ENCODE results near the gene DPM1.
"Not testable (repeated sequence)": the region's sequence is repeated elsewhere in the genome, so short reads cannot be mapped to it uniquely, and the experiment has no call there.

The DPM1 gene

GRCh38 chr20:50978533-50978932 lies 20.2 kb upstream of the DPM1 start:
- DNase-seq (ENCODE audit: low read depth) = not testable (repeated sequence)

- DNase-seq (ENCODE audit: low read depth) = no peak
These were observed 19.0 kb upstream of the DPM1 start for GRCh38 chr20:50977066-50978021.

- no peak for DNase-seq (ENCODE audit: low read depth)
These were observed 17.5 kb upstream of the DPM1 start for GRCh38 chr20:50975701-50976330.

GRCh38 chr20:50969912-50970311 lies 11.6 kb upstream of the DPM1 start:
- DNase-seq (ENCODE audit: low read depth) = no peak

GRCh38 chr20:50969435-50969834 lies 11.1 kb upstream of the DPM1 start:
- DNase-seq (ENCODE audit: low read depth) = no peak

- DNase-seq (ENCODE audit: low read depth) = no peak
These were observed 10.0 kb upstream of the DPM1 start for GRCh38 chr20:50968289-50968688.

GRCh38 chr20:50967586-50967985 lies 9.3 kb upstream of the DPM1 start:
- DNase-seq (ENCODE audit: low read depth) = no peak

GRCh38 chr20:50959543-50960126 lies 1.3 kb upstream of the DPM1 start:
- DNase-seq (ENCODE audit: low read depth) = no peak

- DNase-seq (ENCODE audit: low read depth) = peak; percentile 93
These were observed 547 bp upstream of the DPM1 start, which contains the start of gene MOCS3 for GRCh38 chr20:50958615-50959542. Gene MOCS3, plus strand, starts transcription at chr20:50958818. Its CDS starts 25 bp downstream, at chr20:50958843.

GRCh38 chr20:50957276-50957675 lies 1.1 kb downstream of the DPM1 start:
- peak; percentile 41 for DNase-seq (ENCODE audit: low read depth)

- DNase-seq (ENCODE audit: low read depth) = no peak
These were observed 4.5 kb downstream of the DPM1 start for GRCh38 chr20:50953821-50954220.

- DNase-seq (ENCODE audit: low read depth) = no peak
These were observed 5.1 kb downstream of the DPM1 start for GRCh38 chr20:50953196-50953595.

GRCh38 chr20:50948132-50948785 lies 10.1 kb downstream of the DPM1 start:
- no peak for DNase-seq (ENCODE audit: low read depth)

GRCh38 chr20:50943069-50943468 lies 15.3 kb downstream of the DPM1 start:
- no peak for DNase-seq (ENCODE audit: low read depth)

- DNase-seq (ENCODE audit: low read depth) = no peak
These were observed 24.7 kb downstream of the DPM1 start for GRCh38 chr20:50933589-50933988.

- no peak for DNase-seq (ENCODE audit: low read depth)
These were observed 25.5 kb downstream of the DPM1 start for GRCh38 chr20:50932691-50933280.

- no peak for DNase-seq (ENCODE audit: low read depth)
These were observed 26.3 kb downstream of the DPM1 start for GRCh38 chr20:50932016-50932485.

GRCh38 chr20:50931306-50932015 lies 26.9 kb downstream of the DPM1 start, which contains the start of gene ADNP:
Gene ADNP, minus strand, starts transcription at chr20:50931437. Its CDS starts 27,441 bp downstream, at chr20:50903996.
- peak; percentile 95 for DNase-seq (ENCODE audit: low read depth)

GRCh38 chr20:50930976-50931305 lies 27.4 kb downstream of the DPM1 start:
- no peak for DNase-seq (ENCODE audit: low read depth)

Data from amniotic epithelial cell (primary cell).